Bronchial epithelial cell (primary cell): ENCODE results near the gene GAL3ST2. TPM values are rescaled to one million over a fixed set of nuclear protein-coding genes. Genes with fewer than 3 reads are reported as not detected.

Experiments
- DNase-seq: peaks from one replicate; pipeline ENCODE4 v3.0.0-alpha.2; 2010; ENCODE audit warnings: low read depth
- FAIRE-seq: peaks from 2 replicates; lab custom pipeline; 2011; peaks lifted over from hg19 to GRCh38; lab: Jason Lieb, UNC
- H3K27me3 ChIP-seq: 2 replicates; pipeline ENCODE4 v1.5.1; 2011; ENCODE audit warnings: low read length; ENCODE audit not compliant: control insufficient read depth, insufficient read depth
- H3K36me3 ChIP-seq: 2 replicates; pipeline ENCODE4 v1.5.1; 2011; ENCODE audit warnings: low read length; ENCODE audit not compliant: control insufficient read depth, insufficient read depth
- H3K4me3 ChIP-seq: 2 replicates; pipeline ENCODE4 v1.5.1; 2011; ENCODE audit warnings: mild to moderate bottlenecking, low read depth, low read length, control low read depth
- CTCF ChIP-seq: IDR thresholded peaks from 2 replicates; pipeline ENCODE4 v1.5.1; 2011; ENCODE audit warnings: mild to moderate bottlenecking, moderate library complexity, low read length, control low read depth, inconsistent platforms; ENCODE audit not compliant: insufficient read depth, severe bottlenecking
- total RNA-seq: library from RNA; depleted of rRNA; stranded (reverse); fragments of >200 nt; gene quantifications from 2 replicates; pipeline ENCODE4 v1.2.1, GENCODE V29; 2014

Gene GAL3ST2
- total RNA-seq, 1 donor from 2014 or later: not detected

- H3K27me3 ChIP-seq: no peaks in the 10 kb centered on the region
- H3K36me3 ChIP-seq: no peaks in the 10 kb centered on the region
- no peak for DNase-seq
- TF ChIP-seq CTCF: no peak
- H3K4me3 ChIP-seq: no peak overlapping the region
- FAIRE-seq: no peak
Measured at GRCh38 chr2:241813644-241814392, 37.2 kb downstream of the GAL3ST2 start.

- H3K27me3 ChIP-seq: no peaks in the 10 kb centered on the region
- no peak for TF ChIP-seq CTCF
- DNase-seq (no peak), FAIRE-seq (no peak)
- no peak overlapping the region for H3K4me3 ChIP-seq
- H3K36me3 ChIP-seq: no peaks in the 10 kb centered on the region
Measured at GRCh38 chr2:241814393-241814642, 37.7 kb downstream of the GAL3ST2 start.

GRCh38 chr2:241814643-241815476 lies 38.2 kb downstream of the GAL3ST2 start:
- TF ChIP-seq CTCF: no peak

DNA sequence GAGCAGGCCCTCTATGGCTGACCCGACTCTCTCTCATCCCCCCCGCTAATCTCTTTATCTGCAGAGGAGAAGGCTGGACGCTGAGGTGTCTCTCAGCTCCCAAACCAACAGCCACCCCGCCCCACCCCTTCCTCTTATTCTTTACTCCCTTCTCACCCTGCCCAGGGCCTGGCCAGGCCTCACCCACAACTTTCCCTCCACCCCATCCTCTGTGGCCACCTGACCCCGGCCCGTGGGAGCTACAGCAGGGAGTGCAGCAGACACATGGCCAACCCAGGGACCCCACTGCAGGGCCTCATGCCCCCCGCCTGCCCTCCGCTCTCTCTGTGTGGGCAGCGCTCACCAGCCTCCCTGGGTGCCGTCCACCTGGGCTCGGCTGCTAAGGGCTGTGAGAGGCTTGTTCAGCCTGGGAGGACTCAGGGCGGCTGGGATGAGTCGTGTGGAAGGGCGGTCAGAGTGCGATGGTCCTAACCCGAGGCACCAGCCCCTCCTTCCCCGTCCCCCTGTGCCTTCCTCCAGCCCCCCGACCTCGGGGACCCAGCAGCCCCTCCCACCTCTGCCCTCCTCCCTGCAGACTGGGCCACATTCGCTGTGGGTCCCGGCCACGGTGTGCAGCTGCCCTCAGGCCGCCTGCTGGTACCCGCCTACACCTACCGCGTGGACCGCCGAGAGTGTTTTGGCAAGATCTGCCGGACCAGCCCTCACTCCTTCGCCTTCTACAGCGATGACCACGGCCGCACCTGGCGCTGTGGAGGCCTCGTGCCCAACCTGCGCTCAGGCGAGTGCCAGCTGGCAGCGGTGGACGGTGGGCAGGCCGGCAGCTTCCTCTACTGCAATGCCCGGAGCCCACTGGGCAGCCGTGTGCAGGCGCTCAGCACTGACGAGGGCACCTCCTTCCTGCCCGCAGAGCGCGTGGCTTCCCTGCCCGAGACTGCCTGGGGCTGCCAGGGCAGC lies 39.1 kb downstream of the GAL3ST2 start:
- H3K4me3 ChIP-seq: no peak overlapping the region
- TF ChIP-seq CTCF: no peak
- no peak for FAIRE-seq
- H3K27me3 ChIP-seq: no peaks in the 10 kb centered on the region
- H3K36me3 ChIP-seq: no peaks in the 10 kb centered on the region
- DNase-seq: no peak

More at GRCh38 chr2:241814643-241815476, 38.2 kb downstream of the GAL3ST2 start:
- no peak for DNase-seq
- FAIRE-seq: no peak
- Histone ChIP-seq H3K36me3 (no peaks in the 10 kb centered on the region), H3K4me3 (no peak overlapping the region), H3K27me3 (no peaks in the 10 kb centered on the region)

GRCh38 chr2:241816431-241817121 lies 40.0 kb downstream of the GAL3ST2 start:
- H3K27me3 ChIP-seq: no peaks in the 10 kb centered on the region
- no peak for DNase-seq
- H3K36me3 ChIP-seq: no peaks in the 10 kb centered on the region
- FAIRE-seq: no peak
- H3K4me3 ChIP-seq: no peak overlapping the region
- no peak for TF ChIP-seq CTCF
